GM18907 (cell line): ENCODE data around the gene ZNF500.

Source experiments
- ATAC-seq: cut with Tn5 transposase; IDR thresholded peaks from one replicate; pipeline ENCODE4 v1.9.1; 2021; ENCODE audit warnings: mild to moderate bottlenecking, moderate library complexity; ENCODE audit not compliant: unreplicated experiment

ZNF500 gene

DNA sequence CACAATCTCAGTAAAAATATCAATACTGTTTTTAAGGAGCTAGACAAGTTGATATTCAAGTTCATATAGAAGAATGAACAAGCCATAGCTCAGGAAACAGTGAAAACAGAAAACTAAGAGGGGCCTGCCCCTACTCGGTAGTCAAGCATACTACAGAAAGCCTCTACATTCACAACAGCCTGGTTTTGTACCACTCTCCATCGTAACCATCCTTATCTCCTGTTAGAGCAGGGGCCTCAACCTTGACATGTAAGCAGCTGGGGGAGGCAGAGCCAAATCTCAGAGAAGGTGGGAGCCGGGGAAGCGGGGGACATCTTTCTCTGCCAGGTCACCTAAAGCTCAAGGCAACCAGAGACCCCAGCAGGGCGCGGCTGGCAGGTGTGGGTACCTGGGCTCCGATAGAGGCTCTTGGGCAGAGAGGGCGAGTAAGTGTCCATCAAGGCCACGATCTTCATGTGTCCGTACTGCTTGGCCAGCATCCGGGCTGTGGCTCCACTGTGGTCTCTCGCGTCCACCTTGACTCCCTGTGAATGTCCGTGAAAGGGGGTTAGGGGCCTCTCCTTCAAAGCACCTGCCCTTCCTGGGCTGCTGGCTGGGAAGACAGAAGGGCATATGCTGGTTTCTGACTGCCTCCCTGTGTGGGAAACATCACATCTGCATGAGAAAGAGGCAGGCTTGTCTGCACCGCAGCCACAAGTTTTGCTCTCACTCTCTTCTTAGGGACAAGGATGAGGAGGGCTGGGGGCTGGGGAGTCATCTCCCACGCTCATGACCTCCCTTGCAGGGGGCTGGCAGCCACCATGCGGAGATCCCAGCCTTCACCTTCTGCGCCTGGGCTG, 53.1 kb downstream of the ZNF500 start:
- ATAC-seq, result no peak

DNA sequence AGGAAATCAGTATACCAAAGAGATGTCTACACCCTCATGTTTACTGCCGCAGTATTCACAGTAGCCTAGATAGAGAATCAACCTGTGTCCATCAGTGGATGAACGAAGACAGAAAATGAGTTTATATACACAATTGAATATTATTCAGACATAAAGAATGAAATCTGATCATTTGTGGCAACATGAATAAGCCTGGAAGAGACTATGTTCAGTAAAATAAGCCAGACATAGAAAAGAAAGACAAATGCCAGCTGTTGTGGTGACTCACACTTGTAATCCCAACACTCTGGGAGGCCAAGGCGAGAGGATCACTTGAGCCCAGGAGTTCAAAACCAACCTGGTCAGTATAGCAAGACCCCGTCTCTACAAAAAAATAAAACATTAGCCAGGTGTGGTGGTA, 57.5 kb downstream of the ZNF500 start:
- ATAC-seq, result no peak

DNA sequence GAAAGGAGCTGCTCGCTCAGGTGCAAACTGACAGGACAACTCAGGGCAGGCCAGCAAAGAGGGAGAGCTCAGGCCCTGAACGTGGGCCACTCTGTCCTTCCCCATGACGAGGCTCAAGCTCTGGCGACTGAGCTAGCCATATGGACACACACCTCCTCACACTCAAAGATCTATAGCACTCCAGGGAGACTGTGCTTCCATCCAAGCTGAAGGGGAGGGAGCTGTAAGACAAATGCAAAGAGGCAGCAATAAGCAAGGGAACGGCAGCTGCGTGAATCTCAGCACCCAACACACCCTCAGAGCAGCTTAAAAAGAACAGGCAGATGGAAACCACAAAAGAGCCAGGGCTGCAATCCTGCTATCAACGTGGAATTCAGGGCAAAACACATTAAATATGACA, 60.1 kb downstream of the ZNF500 start:
- ATAC-seq, result no peak

DNA sequence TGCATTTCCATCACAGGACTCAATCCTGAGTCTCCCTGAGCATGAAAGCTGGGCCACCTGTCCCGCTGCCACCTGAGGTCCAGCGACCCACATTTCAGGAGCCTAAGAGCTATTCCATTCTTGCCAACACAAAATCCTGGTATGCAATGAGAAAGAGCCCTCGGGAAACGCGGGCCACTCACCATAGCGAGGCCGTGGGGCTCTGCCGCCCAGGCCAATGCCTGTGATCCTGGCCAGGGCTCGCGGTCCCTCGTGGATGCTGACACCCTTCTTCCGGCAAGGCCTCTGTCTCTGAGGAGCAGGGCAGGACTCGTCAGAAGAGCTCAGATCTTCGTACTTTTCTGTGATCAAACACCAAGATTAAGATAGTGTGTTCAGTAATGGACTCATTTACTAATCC, 62.0 kb downstream of the ZNF500 start:
- ATAC-seq, result no peak

DNA sequence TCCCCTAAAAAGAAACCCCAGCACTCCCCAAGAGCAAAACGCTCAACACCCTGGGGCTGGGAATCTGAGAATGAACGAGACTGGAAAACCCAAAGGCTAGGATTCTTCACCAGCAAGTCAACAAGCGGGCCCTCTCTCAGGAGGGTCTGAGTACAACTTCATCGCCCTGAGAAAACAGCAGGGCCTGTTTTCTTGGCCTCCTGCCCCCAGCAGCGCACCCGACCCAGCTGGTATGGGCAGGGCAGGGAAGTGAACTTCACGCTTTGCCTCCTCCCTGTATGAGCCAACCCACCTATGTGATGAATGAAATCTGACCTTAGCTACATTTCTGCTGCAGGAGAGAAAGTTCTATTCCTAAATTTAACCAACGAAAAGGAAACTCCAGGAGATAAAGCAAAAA, 62.5 kb downstream of the ZNF500 start:
- no peak for ATAC-seq

DNA sequence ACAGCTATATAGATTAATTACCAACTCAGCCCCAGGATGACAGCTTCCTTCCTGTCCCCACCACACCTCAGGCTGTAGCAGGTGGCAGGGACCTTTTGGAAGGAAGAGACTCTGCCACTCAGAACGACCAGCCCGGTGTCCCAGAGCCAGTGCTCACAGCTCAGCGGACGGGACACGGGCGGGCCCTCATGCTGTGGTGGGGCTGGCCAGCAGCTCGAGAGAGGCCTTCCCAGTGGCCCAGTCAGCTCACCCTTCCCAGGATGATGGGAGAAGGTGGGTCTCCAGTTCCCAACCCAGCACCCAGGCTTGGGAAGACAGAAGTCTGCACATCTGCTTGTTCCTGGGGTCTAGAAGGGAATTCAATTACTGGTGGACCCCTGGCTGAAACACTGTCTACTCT, 63.1 kb downstream of the ZNF500 start:
- ATAC-seq, result no peak

DNA sequence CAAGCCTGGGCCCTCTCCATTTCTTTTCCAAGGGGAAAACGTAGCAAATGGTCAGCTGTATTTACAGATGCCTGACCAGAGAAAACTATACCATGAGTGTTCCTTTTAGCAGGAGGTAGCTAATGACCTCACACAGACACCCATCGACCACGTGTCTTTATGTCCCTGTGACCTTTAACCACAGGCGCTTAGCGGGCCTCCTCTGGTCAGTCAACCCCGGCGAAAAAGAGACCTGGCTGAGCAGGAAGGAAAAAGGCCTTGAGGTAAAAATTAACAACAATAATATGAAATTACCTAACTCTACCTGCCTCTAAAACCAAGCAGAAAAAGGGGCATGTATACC, 64.5 kb downstream of the ZNF500 start:
- no peak for ATAC-seq

DNA sequence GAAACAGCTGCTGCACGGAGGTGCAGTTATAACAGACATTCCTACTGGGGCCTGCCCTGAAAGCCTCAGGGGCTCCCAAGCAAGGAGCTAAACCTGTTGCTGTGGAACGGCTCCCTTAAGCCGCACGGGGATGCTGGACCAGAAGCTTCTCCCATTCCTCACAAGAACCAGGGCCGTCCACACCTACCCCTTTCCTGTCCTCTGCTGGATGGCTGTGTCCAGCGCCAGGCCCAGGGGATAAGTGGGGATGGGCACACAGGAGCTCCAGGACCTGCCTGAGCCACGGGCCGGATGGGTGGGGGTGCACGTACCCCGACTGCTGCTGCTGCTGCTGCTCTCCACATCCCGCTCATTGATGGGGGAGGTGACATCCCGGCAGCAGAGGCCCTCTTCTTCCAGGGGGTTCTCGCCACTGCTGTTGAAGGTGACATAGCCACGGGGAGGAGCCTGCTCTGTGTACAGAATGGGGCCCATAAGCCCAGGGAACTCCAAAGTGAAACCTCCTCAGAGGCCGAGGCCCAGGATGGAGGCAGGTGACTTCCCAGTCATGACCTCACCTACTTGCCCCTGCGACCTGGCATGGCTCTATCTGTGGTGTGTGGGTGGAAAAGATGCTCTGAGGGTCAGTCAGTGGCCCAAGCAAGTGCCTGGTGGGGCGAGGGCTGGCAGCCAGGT, 65.0 kb downstream of the ZNF500 start:
- no peak for ATAC-seq

DNA sequence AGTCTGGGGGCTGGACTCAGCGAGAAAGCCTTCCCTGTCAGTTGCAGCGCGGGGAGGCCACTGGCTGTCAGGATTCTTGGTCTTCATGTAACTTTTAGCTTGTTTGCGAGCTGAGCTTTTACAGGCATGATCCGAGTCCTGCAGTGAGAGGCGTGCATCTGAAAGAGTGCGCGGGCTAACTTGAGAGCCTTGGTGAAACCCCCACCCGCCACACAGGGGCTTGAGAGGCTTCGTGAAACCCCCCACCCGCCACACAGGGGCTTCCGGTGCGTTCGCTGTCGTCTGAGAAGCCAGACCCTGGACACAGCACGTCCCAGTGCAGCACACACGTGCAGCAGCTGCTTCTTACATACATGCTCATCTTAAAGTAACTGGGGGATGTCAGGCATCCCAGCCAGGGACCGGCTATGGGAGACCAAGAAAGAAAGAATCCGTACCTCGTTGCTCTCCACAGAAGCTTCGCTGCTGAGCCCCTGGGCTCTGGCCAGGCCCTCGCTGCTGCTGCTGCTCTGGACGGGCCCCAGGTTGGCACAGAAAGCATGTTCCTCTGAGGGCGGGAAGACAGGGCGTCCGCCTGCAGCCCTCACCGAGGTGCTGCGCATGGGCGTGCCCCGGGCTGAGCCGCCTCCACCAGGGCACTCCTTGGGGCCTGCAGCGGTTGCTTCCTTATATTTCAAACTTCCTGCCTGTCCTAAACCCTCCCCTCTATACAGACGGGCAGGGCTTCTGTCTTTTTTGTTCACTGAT, 65.8 kb downstream of the ZNF500 start:
- no peak for ATAC-seq

DNA sequence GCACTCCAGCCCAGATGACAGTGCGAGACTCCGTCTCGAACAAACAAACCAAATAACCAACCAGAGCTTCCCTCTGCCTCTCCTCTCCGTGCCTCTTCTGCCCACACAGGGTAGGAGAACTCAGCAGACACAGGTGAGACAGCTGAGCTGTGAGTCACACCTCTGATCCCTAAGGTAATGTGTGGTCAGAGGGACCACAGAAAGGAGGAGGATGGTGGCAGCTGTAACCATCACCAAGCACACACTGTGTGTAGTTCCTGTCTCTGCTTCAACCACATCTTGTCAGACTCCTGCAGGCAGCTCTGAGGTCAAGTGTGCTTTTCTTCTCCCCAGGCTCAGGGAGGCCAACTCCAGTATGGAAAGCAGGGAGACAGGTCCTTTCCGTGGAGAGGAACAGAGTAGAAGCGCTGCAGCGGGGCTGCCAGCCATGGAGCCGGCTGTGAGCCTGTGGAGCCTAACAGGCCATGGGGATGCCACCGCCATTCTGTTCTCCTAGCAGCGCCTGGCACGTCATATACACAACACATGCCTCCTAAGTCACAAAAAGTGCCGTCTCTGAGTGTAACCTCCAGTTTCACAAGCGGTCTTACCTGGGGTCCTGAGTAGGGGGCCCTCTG, 66.5 kb downstream of the ZNF500 start:
- no peak for ATAC-seq

DNA sequence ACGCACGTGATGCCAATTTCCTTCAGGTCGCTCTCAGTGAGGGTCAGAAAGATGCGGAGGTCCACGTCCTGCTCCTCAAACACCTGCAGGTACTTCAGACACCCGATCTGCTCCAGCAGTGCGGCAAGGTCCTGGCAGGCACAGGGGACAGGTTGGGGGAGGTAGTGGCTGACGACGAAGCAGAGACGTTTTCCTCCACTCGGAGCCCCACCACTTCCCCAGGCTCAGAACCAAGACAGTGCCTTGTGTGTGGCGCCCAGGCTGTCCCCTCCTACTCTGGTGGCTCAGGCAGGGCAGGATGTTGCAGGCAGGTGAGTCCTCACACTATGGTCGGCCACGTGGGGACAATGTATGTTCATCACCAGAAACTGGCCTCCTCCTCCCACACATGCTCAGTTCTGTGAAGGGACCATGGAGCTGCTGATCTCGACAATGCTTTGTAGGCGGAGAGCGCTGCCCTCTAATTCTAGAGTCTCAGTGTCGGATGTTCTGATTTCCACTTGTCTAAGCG, 67.9 kb downstream of the ZNF500 start:
- no peak for ATAC-seq

DNA sequence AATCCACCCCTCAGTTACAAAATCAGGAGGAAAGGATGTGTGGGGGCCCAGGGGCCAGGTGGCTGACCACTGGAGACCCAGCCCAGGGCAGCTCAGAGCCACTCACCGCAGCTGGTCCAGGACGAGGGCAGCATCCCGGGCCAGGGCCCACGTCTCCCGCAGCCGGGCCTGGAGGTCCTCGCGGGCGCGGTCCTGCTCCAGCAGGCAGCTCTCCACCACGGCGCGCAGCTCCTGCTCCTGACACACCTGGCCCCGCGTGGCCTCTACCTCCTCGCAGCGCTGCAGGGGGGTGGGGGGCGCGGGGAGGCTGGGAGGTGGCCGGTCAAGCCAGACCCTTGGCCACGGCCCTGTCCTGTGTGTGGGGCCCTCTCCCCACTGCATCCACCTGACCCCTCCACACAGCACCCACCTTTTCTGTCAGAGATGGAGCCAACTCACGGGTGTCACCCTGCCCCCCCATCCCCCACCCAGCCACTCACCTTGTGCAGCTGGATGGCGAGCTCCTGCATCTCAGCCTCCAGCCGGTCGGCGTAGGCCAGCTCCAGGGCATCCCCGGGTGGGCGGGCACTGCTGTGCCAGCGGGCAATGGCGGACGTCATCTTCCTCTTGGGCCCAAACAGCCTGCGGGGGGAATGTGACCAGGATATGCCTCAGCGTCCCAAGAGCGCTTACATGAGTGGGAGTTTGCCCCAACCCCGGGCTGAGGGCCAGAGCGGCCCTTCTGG, 68.5 kb downstream of the ZNF500 start:
- no peak for ATAC-seq
